HepG2 (cell line): ENCODE results near the gene LRSAM1. TPM values are rescaled to one million over a fixed set of nuclear protein-coding genes. Genes with fewer than 3 reads are reported as not detected.
A peak's percentile ranks its signal among the peaks of the same experiment; 100 is the strongest.

Source experiments
- ATAC-seq: fragments of 200-7000 bp; cut with Tn5 transposase; 3 replicates; pipeline ENCODE4 v1.9.1; 2020; ENCODE audit warnings: mild to moderate bottlenecking, moderate library complexity
- BruUV-seq: library from RNA; stranded (reverse); fragments of 400-500 nt; replicated peaks from 2 replicates; lab custom pipeline; 2021; lab: Mats Ljungman, UMichigan
- CTCF ChIA-PET: fragments of 300-600 bp; formaldehyde crosslinking; extraction: SDS; loops from one replicate; lab custom pipeline; 2021; ENCODE audit warnings: low total read pairs, inconsistent platforms, low intra/inter-chr PET ratio; lab: Yijun Ruan, JAX
- POLR2A ChIA-PET: fragments of 350-600 bp; sonication (Branson Sonifier 250); formaldehyde crosslinking; loops from one replicate; lab custom pipeline; 2020; ENCODE audit warnings: antibody characterized with exemption, inconsistent platforms; lab: Yijun Ruan, JAX
- DNase-seq: peaks from one replicate; pipeline ENCODE4 v3.0.0-alpha.2; 2015; ENCODE audit warnings: low spot score
- FAIRE-seq: peaks from 3 replicates; lab custom pipeline; 2011; peaks lifted over from hg19 to GRCh38; lab: Jason Lieb, UNC
- H2AFZ ChIP-seq: one replicate; pipeline ENCODE4 v1.6.1; 2011; ENCODE audit warnings: low read length, inconsistent platforms
- H3K27ac ChIP-seq: fragments of 300-600 bp; 3 replicates; pipeline ENCODE4 v1.8.0; 2011; ENCODE audit warnings: mixed run types, mild to moderate bottlenecking, mixed read lengths, low read length, inconsistent platforms; ENCODE audit not compliant: insufficient read depth; ENCODE audit errors: extremely low read length
- H3K27me3 ChIP-seq, 2 experiments: fragments of 200-600 bp in 1 of 2; 2 replicates in 1 of 2; 3 replicates in 1 of 2; pipeline versions ENCODE4 v1.6.0 to v1.8.0; 2011; ENCODE audit warnings: low read length in 2 of 2, mild to moderate bottlenecking in 2 of 2, moderate library complexity in 2 of 2, inconsistent platforms in 1 of 2; ENCODE audit not compliant: insufficient read depth in 2 of 2, control insufficient read depth in 1 of 2
- H3K36me3 ChIP-seq, 2 experiments: fragments of 200-600 bp in 1 of 2; replicated peaks in 1 of 2; 2 replicates in 1 of 2; 3 replicates in 1 of 2; pipeline versions ENCODE4 v1.5.1 to v1.8.0; 2011; ENCODE audit warnings: low read length in 2 of 2, inconsistent platforms in 1 of 2; ENCODE audit not compliant: insufficient read depth in 2 of 2, control insufficient read depth in 1 of 2
- H3K4me1 ChIP-seq: 2 replicates; pipeline ENCODE4 v1.5.1; 2012; ENCODE audit warnings: low read length, inconsistent platforms; ENCODE audit not compliant: insufficient read depth
- H3K4me2 ChIP-seq: 2 replicates; pipeline ENCODE4 v1.6.0; 2011; ENCODE audit warnings: low read depth, low read length, inconsistent platforms
- H3K4me3 ChIP-seq, 3 experiments: fragments of 200-600 bp in 1 of 3; sonication (generic), shearing (Covaris generic) in 1 of 3; replicated peaks in 1 of 3; 2 replicates each; pipeline ENCODE4 v1.5.1; 2011 to 2016; ENCODE audit warnings: low read length in 3 of 3, inconsistent platforms in 2 of 3, low read depth in 2 of 3, mild to moderate bottlenecking in 2 of 3, control low read depth in 1 of 3, mixed read lengths in 1 of 3; ENCODE audit not compliant: insufficient read depth in 1 of 3
- H3K79me2 ChIP-seq: one replicate; pipeline ENCODE4 v1.6.1; 2011; ENCODE audit warnings: low read length, inconsistent platforms; ENCODE audit not compliant: insufficient read depth
- H3K9ac ChIP-seq: 2 replicates; pipeline ENCODE4 v1.6.0; 2011; ENCODE audit warnings: mild to moderate bottlenecking, low read depth, low read length, inconsistent platforms; ENCODE audit not compliant: insufficient read depth
- H3K9me3 ChIP-seq: 2 replicates; pipeline ENCODE4 v1.5.1; 2012; ENCODE audit warnings: mild to moderate bottlenecking, low read length
- H4K20me1 ChIP-seq: 2 replicates; pipeline ENCODE4 v1.6.0; 2011; ENCODE audit warnings: inconsistent platforms, mild to moderate bottlenecking, low read length, moderate library complexity; ENCODE audit not compliant: insufficient read depth
- HDAC1 ChIP-seq: sonication (generic); formaldehyde crosslinking; IDR thresholded peaks from 2 replicates; pipeline ENCODE4 v1.5.1; 2020; ENCODE audit warnings: mild to moderate bottlenecking, missing genetic modification reagents
- HNRNPK ChIP-seq: fragments of 200-400 bp; formaldehyde crosslinking; IDR thresholded peaks from 2 replicates; pipeline ENCODE4 v1.6.1; 2018; ENCODE audit warnings: low read length, low read depth, moderate library complexity, mild to moderate bottlenecking; ENCODE audit not compliant: poor library complexity, severe bottlenecking
- NCOA1 ChIP-seq: sonication (generic); formaldehyde crosslinking; IDR thresholded peaks from 2 replicates; pipeline ENCODE4 v1.9.0; 2021; ENCODE audit warnings: missing genetic modification reagents
- NFE2 ChIP-seq: sonication (generic); formaldehyde crosslinking; IDR thresholded peaks from 2 replicates; pipeline ENCODE4 v1.4.0; 2020; ENCODE audit warnings: missing genetic modification reagents
- PCBP1 ChIP-seq: fragments of 200-400 bp; formaldehyde crosslinking; IDR thresholded peaks from 2 replicates; pipeline ENCODE4 v1.6.1; 2017; ENCODE audit warnings: mild to moderate bottlenecking, low read depth, low read length, borderline replicate concordance
- PCBP2 ChIP-seq: fragments of 200-400 bp; formaldehyde crosslinking; optimal IDR thresholded peaks from 2 replicates; pipeline ENCODE3; 2018; ENCODE audit warnings: low read length, low read depth; ENCODE audit not compliant: poor library complexity, severe bottlenecking
- ZNF354B ChIP-seq: sonication (generic); formaldehyde crosslinking; IDR thresholded peaks from 2 replicates; pipeline ENCODE4 v1.8.0; 2022; ENCODE audit warnings: mild to moderate bottlenecking, missing genetic modification reagents
- ZNF768 ChIP-seq: sonication (generic); formaldehyde crosslinking; IDR thresholded peaks from 2 replicates; pipeline ENCODE4 v1.4.0; 2020; ENCODE audit warnings: missing genetic modification reagents
- WGBS: methylation state at CpG from one replicate; pipeline ENCODE4 v1.1.6; 2017; ENCODE audit warnings: low lambda C conversion rate; 5-methylcytosine and 5-hydroxymethylcytosine counted together
- in situ Hi-C: cut with HindIII; loops from 2 replicates; pipeline ENCODE4 v1.10.0; 2017; ENCODE audit warnings: low pct_unique_long_range_greater_than_20kb; ENCODE audit not compliant: extremely low pct_ligation_motif_present
- intact Hi-C: fragments of 100-400 bp; cut with micrococcal nuclease; formaldehyde crosslinking; loops from one replicate; pipeline ENCODE4 v1.10.0; 2022; ENCODE audit not compliant: unreplicated experiment
- polyA plus RNA-seq, 8 experiments: library from polyadenylated mRNA; depleted of rRNA in 3 of 8; stranded (reverse) in 7 of 8; unstranded in 1 of 8; fragments of >200 nt; fragmentation: Illumina TruSeq in 4 of 8; extraction: Trizol in 4 of 8; gene quantifications; 2 replicates each; pipeline versions ENCODE4 v1.2.1 to v1.2.3, GENCODE V29; 2011 to 2016; ENCODE audit warnings: low read depth in 4 of 8, missing spikeins in 1 of 8, mixed read lengths in 1 of 8; ENCODE audit not compliant: insufficient read depth in 1 of 8
- total RNA-seq, 5 experiments: library from RNA; depleted of rRNA; stranded (reverse); fragments of >200 nt; fragmentation: Illumina TruSeq; extraction: Trizol; gene quantifications; 2 replicates each; pipeline ENCODE4 v1.2.3, GENCODE V29; 2016; ENCODE audit warnings: low read depth in 1 of 5
- TF ChIP-seq, protein P1 (sequence below): sonication (generic); formaldehyde crosslinking; IDR thresholded peaks from 2 replicates; pipeline ENCODE4 v1.4.0; 2020; ENCODE audit warnings: missing genetic modification reagents, borderline replicate concordance

The LRSAM1 gene
- total and polyA plus RNA-seq, 2 of the 13 experiments (the other 11 are each of a cell fraction or from before 2014, with no cell fraction given) = 8.7 to 10.2 TPM

DNA sequence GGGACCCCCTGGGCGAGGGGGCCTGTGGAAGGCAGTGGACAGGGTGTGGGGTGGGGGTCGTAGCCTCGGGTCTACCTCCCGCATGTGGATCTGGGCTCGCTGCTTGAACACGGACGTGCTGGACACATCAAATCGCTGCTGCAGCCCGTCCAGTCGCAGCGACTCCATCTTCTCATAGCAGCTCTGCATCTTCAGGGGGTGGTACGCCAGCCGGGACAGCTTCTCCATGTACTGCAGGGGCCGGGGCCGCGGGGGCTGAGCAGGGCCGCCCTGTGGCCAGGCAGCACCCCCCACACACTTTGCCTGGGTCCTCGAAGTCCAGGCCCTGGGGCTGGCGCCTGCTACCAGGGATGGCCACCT is 57.6 kb downstream of the LRSAM1 start:
- H3K36me3 ChIP-seq = peaks cover 6 to 44% of the 10 kb centered on the region in 2 experiments; a peak in 4 of 5 replicates
- FAIRE-seq (no peak), ATAC-seq (no peak), DNase-seq (no peak)
- in situ Hi-C loops (loop anchor here (10.0 kb wide), 2 partner anchors 226 to 416 kb away; partner anchors contain the start of gene TOR2A), intact Hi-C loops (loop anchor here (10.0 kb wide), 1 partner anchor 216 kb away; no protein-coding TSS in a partner anchor)
- no peak overlapping the region for H3K4me2 ChIP-seq
- 0 out of 2 replicates have a peak, but pooled peaks cover 3% of the 10 kb centered on the region for H4K20me1 ChIP-seq
- no peak overlapping the region for H3K27ac ChIP-seq
- H3K27me3 ChIP-seq = no peaks in the 10 kb centered on the region
- no peak overlapping the region for H2AFZ ChIP-seq
- H3K9me3 ChIP-seq = no peaks in the 10 kb centered on the region
- H3K4me3 ChIP-seq = no peak overlapping the region
- H3K79me2 ChIP-seq = no peaks in the 10 kb centered on the region
- H3K4me1 ChIP-seq = no peaks in the 10 kb centered on the region
- ChIA-PET CTCF (no interaction called here), POLR2A (no interaction called here)
- no TSS peak for BruUV-seq
- H3K9ac ChIP-seq = no peak overlapping the region
- no peak for TF ChIP-seq HDAC1 (CRISPR knock-in tag)
- 98% methylated on average over 15 of the region's 19 CpGs for WGBS

DNA sequence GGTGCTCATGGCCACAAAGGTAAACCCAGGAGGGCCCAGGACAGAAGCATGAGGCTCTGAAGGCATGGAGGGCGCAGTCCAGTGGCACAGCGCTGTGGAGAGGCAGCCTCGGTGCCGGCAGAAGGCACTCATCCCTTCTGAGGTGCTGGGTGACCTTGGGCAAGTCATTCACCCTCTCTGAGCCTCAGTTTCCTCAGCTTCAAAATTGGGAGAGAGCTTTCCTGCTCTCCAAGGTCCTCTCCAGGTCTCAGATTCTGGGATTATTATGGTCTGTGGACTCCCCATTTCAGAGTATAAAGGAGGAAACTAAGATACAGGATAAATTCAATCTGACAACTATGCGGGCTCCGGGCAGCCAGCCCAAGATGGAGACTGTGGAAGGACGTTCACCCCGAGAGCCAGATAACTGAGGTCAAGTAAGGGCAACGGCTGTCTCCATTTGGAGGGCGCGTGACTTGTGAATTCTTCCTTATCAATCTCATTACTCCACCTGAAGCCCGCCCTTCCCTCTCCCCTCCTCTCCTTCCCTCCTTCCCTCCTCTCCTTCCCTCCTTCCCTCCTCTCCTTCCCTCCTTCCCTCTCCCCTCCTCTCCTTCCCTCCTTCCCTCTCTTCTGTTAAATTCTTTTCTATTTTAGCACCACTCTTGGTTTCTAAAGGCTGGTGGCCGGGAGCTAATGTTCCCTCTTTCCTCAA is 58.1 kb downstream of the LRSAM1 start:
- H3K79me2 ChIP-seq = no peaks in the 10 kb centered on the region
- ChIA-PET CTCF (no interaction called here), POLR2A (no interaction called here)
- H3K4me2 ChIP-seq = no peak overlapping the region
- intact Hi-C loops = loop anchor here (10.0 kb wide), 1 partner anchor 215 kb away; no protein-coding TSS in a partner anchor
- no peaks in the 10 kb centered on the region for H3K4me1 ChIP-seq
- no peaks in the 10 kb centered on the region for H3K27me3 ChIP-seq
- in situ Hi-C loops = loop anchor here (10.0 kb wide), 2 partner anchors 225 to 415 kb away; partner anchors contain the start of gene TOR2A
- H2AFZ ChIP-seq = no peak overlapping the region
- H3K4me3 ChIP-seq = no peak overlapping the region
- H3K36me3 ChIP-seq = peaks cover 6 to 45% of the 10 kb centered on the region in 2 experiments; a peak in 4 of 5 replicates
- FAIRE-seq = no peak
- 0 out of 2 replicates have a peak, but pooled peaks cover 3% of the 10 kb centered on the region for H4K20me1 ChIP-seq
- TF ChIP-seq ZNF354B (CRISPR knock-in tag) (no peak), HNRNPK (peak; percentile 34), PCBP1 (0 out of 2 replicates have a peak, but pooled peaks have one; percentile 45), ZNF768 (CRISPR knock-in tag) (peak; percentile 83), NCOA1 (CRISPR knock-in tag) (no peak), PCBP2 (peak; percentile 26), NFE2 (CRISPR knock-in tag) (no peak)
- TF ChIP-seq, protein P1, sequence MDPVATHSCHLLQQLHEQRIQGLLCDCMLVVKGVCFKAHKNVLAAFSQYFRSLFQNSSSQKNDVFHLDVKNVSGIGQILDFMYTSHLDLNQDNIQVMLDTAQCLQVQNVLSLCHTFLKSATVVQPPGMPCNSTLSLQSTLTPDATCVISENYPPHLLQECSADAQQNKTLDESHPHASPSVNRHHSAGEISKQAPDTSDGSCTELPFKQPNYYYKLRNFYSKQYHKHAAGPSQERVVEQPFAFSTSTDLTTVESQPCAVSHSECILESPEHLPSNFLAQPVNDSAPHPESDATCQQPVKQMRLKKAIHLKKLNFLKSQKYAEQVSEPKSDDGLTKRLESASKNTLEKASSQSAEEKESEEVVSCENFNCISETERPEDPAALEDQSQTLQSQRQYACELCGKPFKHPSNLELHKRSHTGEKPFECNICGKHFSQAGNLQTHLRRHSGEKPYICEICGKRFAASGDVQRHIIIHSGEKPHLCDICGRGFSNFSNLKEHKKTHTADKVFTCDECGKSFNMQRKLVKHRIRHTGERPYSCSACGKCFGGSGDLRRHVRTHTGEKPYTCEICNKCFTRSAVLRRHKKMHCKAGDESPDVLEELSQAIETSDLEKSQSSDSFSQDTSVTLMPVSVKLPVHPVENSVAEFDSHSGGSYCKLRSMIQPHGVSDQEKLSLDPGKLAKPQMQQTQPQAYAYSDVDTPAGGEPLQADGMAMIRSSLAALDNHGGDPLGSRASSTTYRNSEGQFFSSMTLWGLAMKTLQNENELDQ (CRISPR knock-in tag) = no peak
- BruUV-seq = no TSS peak
- no peak for DNase-seq
- H3K9me3 ChIP-seq = no peaks in the 10 kb centered on the region
- 91% methylated on average over 9 of the region's 13 CpGs for WGBS
- no peak for ATAC-seq
- no peak overlapping the region for H3K9ac ChIP-seq
- H3K27ac ChIP-seq = no peak overlapping the region
